ENCODE data around the gene CDC27.

DNA sequence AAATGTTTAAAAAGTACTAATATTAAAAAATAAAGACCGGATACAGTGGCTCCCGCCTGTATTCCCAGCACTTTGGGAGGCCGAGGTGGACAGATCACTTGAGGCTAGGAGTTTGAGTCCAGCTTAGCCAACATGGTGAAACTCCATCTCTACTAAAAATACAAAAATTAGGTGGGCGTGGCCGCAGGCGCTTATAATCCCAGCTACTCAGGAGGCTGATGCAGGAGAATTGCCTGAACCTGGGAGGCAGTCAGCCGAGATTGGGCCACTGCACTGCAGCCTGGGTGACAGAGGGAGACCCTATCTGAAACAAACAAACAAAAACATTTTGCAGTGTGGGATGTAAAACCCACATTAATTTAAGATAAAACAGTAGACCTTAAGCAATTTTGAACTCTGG lies 11.8 kb downstream of the CDC27 start:
- TF ChIP-seq EZH2phosphoT487 (IDR thresholded peaks at IDR 0.05; ENCODE audit: borderline replicate concordance, low read length): no peak
- TF ChIP-seq, protein P1, sequence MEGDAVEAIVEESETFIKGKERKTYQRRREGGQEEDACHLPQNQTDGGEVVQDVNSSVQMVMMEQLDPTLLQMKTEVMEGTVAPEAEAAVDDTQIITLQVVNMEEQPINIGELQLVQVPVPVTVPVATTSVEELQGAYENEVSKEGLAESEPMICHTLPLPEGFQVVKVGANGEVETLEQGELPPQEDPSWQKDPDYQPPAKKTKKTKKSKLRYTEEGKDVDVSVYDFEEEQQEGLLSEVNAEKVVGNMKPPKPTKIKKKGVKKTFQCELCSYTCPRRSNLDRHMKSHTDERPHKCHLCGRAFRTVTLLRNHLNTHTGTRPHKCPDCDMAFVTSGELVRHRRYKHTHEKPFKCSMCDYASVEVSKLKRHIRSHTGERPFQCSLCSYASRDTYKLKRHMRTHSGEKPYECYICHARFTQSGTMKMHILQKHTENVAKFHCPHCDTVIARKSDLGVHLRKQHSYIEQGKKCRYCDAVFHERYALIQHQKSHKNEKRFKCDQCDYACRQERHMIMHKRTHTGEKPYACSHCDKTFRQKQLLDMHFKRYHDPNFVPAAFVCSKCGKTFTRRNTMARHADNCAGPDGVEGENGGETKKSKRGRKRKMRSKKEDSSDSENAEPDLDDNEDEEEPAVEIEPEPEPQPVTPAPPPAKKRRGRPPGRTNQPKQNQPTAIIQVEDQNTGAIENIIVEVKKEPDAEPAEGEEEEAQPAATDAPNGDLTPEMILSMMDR (IDR thresholded peaks at IDR 0.05; ENCODE audit: low read depth, low read length, poor library complexity, severe bottlenecking): no peak
